SU-DHL-6 (cell line): ENCODE results near the gene AP2A2.

Experiments
- EZH2phosphoT487 ChIP-seq: fragments of 200-600 bp; sonication (generic), shearing (Covaris generic); conservative IDR thresholded peaks from 2 replicates; pipeline ENCODE4 v1.6.1; 2018; ENCODE audit warnings: mild to moderate bottlenecking, antibody characterized with exemption, low read length, moderate library complexity, mixed read lengths
- TF ChIP-seq, protein P1 (sequence below): fragments of 200-600 bp; sonication (generic); IDR thresholded peaks from one replicate; pipeline ENCODE4 v1.5.1; 2017; ENCODE audit warnings: antibody characterized with exemption, mild to moderate bottlenecking, low read length, moderate library complexity; ENCODE audit not compliant: insufficient read depth, poor library complexity, severe bottlenecking

DNA sequence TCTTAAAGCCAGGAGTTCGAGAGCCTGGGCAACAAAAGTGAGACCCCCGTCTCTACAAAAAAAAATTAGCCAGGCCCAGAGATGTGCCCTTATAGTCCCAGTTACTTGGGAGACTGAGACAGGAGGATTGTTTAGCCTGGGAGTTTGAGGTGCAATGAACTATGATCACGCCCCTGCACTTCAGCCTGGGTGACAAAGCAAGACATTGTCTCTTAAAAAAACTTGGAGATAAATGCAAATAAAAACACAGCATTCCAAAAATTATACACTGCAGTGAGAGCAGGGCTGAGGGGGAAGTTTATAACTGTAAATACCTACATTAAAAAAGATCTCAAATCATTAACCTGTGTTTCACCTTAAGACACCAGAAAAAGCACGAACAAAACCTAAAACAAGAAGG is 22.1 kb downstream of the AP2A2 start:
- TF ChIP-seq, protein P1, sequence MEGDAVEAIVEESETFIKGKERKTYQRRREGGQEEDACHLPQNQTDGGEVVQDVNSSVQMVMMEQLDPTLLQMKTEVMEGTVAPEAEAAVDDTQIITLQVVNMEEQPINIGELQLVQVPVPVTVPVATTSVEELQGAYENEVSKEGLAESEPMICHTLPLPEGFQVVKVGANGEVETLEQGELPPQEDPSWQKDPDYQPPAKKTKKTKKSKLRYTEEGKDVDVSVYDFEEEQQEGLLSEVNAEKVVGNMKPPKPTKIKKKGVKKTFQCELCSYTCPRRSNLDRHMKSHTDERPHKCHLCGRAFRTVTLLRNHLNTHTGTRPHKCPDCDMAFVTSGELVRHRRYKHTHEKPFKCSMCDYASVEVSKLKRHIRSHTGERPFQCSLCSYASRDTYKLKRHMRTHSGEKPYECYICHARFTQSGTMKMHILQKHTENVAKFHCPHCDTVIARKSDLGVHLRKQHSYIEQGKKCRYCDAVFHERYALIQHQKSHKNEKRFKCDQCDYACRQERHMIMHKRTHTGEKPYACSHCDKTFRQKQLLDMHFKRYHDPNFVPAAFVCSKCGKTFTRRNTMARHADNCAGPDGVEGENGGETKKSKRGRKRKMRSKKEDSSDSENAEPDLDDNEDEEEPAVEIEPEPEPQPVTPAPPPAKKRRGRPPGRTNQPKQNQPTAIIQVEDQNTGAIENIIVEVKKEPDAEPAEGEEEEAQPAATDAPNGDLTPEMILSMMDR: no peak
- no peak for TF ChIP-seq EZH2phosphoT487
